Fibroblast of skin of left quadriceps (primary cell): Measurements from ENCODE around the gene MEPE.
"Not testable (repeated sequence)": the region's sequence is repeated elsewhere in the genome, so short reads cannot be mapped to it uniquely, and the experiment has no call there.

Experiments
- DNase-seq, 2 experiments: peaks; one replicate each; pipeline ENCODE4 v3.0.0-alpha.2; 2013; ENCODE audit warnings: low read depth in 2 of 2

MEPE gene

GRCh38 chr4:87884976-87885549 is 52.3 kb downstream of the MEPE start:
- DNase-seq = no peak

- DNase-seq = no peak
These were observed 53.3 kb downstream of the MEPE start for GRCh38 chr4:87886083-87886482.

- not testable (repeated sequence) for DNase-seq
These were observed 58.0 kb downstream of the MEPE start for GRCh38 chr4:87890753-87891152.

DNA sequence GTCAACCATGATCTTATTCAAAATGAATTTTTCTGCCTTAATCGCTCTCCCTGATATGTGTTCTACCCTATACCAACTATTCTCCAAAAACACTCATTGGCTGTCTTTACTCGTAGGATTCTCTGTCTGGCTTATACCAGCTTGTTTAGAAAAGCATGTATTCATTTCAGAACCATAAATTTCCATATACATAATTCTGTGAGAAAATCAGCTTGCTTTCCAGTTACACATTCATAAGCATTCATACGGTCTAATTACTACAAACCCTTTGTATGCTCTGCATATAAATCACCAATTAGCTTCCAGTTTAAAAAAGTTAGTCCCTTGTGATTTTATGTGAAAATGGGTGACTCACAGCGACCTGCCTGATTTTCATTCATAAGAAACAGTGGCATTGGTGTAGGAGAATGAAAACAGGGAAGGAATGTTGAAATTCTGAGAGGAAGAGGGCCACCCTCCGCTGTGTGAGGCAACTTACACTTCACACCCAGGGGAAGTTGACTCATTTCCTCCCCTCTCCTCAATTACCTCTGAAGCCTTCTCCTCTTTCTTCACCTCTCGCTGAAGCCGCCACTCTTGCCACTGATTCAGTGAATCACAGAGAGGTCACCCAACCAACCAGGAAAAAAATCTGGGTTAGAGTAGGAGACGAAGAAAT is 63.3 kb downstream of the MEPE start:
- peak; percentile 70 to 74 for DNase-seq
